Measurements from ENCODE around the gene TNFSF10.

The TNFSF10 gene

DNA sequence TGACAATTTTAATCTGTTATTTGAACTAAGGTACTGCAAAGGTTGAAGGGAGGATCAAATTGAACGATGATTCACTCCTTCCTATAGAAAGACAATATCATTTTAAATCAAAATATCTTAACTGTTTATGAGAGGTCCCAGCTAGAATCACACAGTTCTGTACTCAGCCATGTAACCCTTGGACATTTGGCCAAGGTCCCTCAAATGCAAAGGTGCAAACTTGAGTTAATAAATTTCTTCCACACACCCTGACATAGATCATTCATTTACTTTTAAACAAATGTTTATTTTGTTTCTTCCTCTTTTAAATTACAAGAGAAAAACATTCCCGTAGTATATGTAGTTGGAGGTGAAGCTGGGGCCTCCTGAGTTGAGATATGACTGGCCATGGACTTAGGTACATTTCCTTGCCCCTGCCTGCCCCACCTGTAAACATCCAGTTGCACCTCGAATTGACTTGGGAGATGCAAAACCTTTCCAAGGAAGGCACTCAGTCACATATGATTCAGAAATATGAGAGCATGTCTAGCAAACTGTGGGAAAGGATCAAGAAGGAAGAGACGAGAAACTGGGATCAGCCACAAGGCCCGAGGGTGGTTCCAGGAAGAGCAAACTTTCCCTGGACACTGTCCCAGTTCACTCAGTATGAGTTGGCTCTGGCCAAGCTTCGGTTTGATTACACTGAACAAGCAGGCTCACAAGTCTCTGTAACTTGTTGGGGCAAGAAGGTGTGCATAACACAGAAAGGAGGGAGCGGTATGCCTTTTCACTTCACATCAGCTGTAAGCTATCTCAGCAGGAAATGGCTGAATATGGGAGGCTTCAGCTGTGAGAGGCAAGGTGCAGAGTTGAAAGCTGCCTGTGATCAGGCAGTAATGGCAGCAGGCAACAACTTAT, 6.7 kb downstream of the TNFSF10 start:
- DNase-seq = no peak

DNA sequence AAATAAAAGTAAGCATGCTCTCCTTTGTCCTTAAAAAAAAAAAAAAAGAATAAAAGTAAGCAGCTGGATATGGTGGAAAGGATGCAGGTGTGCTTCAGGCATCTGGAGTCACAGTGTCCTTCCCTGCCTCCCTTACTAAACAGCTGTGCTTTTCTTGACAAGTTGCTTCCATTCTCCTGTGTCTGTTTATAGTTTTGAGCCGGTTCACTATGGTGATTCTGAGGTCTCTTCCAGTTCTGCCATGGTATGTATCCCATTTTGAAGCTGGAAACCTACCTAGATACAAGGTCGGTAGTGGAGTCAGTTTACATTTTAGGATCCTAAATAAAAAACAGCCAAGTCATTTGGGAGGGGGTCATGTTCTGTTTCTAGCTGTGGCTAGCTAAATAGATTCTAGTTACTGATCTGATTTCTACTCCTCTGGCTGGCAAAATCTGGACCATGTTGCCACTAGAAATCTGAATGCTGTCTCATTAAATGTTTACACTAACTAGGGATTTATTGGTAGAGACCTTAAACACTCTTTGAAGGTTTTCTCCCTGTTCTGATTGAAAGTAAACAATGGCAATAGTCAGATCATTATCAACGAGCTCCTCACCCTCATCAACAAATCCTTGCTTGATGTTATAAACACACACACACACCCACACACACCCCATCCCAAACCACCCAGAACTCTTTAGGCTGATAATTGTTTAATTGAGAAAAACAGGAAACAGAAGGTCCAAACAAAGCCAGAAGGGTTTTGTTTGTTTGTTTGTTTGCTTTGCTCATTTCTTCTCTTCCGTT, 7.9 kb downstream of the TNFSF10 start:
- DNase-seq = no peak

DNA sequence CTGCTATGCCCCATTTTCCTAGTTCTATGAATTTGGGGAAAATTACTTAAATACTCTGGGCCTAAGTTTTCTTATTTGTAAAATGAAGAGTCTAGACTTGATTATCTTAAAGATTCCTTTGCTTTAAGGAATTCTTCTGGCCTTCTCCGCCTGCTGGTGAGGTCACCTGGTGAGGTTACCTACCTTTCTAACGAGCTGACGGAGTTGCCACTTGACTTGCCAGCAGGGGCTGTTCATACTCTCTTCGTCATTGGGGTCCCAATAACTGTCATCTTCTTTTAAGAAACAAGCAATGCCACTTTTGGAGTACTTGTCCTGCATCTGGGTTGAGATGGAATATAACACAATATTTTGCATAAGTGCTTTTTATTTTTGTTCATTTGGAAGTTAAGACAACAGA, 8.6 kb downstream of the TNFSF10 start:
- no peak for DNase-seq

DNA sequence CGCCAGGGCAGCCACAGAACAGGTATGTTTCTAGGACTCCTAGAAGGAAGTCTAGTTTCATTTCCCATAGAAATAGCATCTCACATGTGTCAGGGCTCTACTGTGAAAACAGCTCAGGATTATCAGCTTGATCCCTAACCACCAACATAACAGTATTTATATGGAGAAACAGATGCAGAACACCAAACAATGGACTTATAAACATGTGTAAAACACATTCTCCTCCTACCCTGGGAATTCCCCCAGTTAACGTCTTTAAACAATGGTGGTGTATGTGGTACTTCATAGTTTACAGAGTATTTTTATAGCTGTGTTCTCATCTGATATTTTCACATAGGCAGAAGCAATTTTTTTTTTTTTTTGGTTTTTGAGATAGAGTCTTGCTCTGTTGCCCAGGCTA, 9.7 kb downstream of the TNFSF10 start:
- no peak for DNase-seq

DNA sequence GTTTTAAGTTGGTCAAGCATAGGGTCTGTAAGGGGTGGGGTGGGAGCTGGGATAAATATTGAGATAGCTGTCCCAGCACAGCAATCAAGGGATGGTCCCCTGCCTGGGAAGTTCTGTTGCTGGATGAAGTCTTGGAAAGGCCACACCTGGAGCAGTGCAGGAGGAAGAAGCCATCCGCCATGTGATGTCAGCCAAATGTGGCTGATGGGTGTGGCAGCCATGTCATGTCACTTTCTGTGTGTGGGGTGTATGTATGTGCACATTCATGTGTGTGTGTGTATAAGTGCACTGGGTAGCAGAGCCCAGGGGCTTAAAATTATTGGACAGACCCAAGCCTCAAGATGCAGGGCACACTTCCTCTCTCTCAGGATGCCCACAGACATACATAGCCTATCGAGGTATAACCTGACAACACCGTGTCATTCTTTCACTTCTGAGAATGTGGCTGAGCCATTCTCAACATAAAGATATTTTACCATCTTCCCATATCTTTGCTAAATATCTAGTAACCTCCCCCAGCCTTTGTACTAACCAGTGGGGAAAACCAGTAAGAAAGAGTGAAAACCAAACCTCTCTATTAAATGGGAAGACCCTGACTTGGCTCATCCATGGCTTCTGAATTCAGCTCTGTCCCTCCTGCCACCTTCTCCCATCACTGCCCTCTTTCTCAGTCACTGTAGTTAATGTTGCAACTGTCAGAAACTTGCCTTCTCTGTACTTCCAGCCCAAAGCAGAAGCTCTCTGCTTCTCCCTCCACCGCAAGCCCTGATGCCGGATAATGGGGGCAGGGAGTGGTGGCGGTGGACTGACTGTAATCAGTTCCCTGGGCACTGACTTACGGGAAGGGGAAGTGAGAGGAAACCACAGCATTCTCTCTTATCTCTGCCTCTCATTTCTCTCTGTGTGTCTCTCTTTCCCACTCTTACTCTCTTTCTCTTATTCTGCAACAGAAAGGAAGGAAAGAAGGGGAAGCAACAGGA, 11.2 kb downstream of the TNFSF10 start:
- no peak for DNase-seq

DNA sequence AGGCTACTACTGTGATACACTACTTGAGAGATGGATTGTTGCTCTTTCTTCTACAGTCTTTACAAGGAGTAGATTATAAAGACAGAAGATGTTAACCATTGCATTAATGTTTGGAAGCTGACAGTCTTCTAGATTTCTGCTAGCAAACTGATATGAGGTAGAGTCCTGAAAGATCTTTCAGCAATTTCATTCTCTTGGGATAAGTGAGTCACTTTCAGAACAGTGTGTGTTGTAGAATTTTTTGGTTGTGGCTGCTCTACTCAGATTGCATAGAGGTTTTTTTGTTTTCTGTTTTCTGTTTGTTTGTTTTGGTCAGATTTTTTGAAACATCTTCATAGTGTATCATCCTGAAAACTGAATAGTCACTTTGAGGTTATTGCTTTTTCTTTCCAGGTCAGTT, 17.1 kb downstream of the TNFSF10 start:
- DNase-seq = no peak

DNA sequence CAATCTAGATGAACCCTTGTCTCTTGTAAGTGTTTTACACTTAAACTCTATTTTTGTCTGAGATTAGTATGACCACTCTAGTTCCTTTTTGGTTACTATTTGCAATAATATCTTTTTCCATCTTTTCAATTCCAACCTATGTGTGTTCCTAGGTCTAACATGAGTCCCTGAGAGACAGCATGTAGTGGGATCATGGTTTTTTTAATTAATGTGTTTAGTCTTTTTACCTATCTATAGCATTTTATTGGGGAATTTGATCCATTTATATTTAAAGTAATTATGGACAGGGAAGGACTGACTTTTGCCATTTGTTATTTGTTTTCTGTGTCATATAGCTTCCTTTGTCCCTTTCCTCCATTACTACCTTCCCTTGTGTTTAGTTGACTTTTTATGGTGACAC, 21.7 kb downstream of the TNFSF10 start:
- no peak for DNase-seq

DNA sequence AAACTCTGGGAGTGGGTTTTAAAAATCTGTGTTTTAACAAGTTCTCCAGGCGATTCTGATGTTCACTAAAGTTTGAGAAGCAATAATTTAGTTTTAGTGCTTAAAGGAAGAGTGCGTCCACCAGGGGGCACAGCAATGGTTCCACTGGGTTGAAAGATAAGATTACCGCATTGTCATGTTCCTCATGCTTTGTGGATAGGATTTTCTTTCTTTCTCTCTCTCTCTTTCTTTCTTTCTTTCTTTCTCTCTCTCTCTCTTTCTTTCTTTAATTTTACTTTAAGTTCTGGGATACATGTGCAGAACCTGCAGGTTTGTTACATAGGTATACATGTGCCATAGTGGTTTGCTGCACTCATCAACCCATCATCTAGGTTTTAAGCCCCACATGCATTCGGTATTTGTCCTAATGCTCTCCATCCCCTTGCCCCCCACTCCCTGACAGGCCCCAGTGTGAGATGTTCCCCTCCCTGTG, 33.0 kb downstream of the TNFSF10 start:
- DNase-seq = peak; percentile 68

DNA sequence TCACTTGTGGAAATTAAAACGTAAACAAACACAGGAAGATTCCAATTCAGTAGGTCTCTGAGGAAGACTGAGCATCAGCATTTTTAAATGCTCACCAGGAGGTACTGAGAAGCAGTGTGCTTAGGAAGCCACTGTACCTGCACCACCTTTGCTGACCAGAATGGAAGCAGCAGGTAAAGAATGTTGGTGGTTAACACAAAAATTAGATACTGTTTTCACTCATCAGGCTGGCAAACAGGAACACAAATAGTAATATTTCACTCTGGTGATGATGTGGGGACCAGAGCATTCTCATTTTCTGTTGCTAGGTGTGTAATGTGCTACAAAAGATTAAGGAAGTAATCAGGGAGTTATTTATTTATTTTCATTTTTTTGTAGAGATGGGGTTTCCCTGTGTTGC, 45.1 kb downstream of the TNFSF10 start:
- no peak for DNase-seq

DNA sequence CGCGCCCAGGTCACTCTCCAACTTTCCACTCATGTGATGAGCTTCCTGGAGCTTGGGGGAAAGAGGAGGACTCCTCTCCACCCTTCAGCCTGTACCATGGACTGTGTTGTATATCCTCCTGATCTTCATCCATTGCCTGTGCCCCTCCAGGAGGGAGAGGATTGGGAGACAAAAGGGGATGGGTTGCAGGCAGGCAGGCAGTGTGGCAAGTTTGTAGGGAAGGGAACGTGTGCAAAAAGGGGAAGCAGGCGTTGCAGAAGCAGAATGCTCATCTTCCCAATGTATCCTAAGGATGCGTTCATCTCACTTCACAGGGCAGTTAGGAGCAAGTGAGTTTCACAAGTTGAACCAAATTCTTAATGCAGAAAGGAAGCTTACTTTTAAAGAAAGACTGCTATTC, 46.9 kb downstream of the TNFSF10 start:
- DNase-seq = no peak

DNA sequence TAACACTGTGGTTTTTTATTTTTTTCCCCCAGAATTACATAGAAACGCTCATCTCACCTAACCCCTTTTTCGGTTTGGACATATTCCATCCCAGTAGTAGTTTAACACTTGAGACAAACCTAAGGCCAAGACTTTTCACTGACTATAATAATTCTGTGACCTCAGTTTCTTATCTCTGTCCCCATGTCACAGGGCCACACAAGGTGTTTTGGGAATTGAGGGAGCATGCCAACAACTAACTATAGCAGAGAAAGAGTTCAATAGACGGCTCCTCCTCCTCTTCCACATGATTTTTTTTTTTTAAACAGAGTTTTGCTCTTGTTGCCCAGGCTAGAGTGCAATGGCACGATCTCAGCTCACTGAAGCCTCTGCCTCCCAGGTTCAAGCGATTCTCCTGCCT, 47.5 kb downstream of the TNFSF10 start:
- DNase-seq = no peak

DNA sequence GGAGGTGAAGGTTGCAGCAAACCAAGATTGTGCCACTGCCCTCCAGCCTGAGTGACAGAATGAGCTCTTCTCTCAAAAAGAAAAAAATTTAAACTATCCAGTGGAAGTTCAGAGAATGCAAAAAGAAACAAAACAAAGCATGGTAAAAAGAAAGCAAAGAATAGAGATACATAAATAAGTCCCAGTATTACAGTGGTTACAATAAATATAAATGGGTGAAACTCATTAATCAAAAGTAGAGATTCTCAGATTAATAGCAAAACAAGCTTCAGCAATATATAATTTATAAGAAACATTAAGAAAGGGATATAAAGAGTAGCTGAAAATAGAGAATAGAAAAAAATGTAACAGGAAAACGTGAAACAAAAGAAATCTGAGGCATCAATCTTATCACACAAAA, 51.3 kb downstream of the TNFSF10 start:
- no peak for DNase-seq

DNA sequence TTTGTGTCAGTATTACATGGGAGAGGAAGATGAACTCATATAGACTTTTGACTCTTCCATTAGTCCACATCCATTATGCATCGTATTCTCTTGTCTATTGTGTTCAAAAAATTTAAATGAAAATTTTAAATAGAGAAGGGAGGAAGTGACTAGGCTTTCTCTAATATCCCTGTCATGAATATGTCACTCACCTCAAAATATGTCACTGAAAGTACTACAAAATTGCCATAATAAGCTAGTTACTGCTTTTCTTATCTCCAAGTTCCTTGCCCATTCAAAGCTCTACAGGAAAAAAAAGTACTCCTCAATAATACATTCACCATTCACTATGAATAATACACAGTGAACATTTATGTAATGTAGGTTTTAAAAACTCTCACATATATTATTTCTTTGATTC, 52.6 kb downstream of the TNFSF10 start:
- no peak for DNase-seq

DNA sequence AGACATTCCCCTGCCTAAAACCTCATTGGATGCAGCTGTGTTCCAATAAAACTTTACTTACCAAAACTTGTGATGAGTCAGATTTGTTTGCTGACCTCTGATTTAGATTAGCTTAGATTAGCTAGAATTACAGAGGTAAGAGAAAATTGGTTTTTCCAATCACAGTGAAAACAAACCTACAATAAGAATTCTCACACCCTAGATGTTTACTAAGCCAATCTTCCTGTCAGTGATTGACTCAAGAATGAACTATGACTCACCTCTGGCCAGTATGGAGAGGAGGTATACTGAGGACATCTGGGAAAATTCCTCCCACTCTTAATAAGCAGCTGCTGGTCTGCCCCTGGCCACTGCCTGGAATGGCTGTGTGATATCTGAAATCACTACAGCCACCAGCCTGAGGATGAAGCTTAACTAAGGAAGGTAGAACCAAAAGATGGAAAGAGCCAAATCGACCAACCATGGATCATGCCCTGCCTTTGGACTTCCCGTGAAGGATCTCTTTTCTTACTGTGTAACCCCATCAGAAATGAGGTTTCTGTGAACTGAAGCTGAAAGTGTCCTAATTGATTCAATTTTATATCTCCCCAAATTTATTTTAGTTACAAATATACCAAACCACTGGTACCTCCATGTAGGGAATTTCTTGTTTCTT, 55.9 kb downstream of the TNFSF10 start:
- no peak for DNase-seq

DNA sequence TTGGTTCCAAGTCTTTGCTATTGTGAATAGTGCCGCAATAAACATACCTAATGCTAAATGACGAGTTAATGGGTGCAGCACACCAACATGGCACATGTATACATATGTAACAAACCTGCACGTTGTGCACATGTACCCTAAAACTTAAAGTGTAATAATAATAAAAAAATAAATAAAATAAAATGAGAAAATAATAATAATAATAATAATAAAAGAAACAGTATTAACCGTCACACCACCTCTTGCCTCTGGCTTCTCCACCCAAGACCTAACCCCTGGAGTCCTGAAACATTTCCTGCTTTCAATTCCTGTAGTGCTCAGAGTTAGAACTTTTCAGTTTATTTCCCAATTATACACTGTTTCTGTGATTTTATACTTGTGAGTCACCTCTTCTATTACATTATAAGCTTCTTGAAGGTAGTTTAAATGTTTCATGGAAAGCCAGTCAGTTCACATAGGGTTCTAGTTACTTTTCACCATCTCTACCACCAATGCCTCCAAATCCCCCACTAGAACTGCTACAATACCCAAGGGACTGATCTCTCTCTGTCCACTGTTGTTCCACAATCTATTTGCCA, 56.6 kb downstream of the TNFSF10 start:
- DNase-seq = no peak

DNA sequence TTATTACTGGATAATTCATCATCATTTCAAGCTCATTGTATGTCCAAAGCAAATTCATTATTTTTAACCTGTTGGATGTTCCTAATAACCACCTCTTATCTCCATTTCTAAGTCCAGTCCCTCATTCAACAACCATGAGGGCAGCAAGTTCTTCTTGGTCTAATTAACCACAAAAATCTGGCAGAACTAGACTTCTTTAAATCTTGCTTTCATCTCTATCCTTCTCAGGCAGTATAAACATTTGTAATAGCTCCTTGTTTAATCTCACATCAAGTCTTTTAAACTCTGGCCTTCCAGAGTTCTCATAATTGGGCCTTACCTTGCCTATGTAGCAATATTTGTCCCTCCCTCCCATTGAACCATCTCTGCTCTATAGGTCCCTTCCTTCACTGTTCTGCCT, 57.9 kb downstream of the TNFSF10 start:
- DNase-seq = no peak

DNA sequence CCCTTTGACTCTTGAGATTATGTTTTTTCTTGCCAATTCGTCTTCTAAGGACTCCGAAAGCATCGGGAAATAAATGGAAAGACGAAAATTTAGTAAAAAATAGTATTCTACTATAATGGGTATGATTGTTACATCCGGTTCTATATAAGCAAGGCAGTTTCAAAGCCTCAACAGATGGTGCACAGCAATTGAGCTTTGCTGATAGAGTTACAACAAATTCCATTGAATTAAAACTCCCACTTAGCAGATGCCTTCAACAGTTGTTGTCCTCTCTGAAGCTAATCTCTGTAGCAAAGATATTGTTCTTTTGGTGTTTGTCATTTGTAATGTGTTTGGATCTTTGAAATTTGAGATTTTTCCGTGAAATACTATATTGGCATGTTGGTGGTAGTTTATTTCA, 58.9 kb downstream of the TNFSF10 start:
- DNase-seq = no peak

DNA sequence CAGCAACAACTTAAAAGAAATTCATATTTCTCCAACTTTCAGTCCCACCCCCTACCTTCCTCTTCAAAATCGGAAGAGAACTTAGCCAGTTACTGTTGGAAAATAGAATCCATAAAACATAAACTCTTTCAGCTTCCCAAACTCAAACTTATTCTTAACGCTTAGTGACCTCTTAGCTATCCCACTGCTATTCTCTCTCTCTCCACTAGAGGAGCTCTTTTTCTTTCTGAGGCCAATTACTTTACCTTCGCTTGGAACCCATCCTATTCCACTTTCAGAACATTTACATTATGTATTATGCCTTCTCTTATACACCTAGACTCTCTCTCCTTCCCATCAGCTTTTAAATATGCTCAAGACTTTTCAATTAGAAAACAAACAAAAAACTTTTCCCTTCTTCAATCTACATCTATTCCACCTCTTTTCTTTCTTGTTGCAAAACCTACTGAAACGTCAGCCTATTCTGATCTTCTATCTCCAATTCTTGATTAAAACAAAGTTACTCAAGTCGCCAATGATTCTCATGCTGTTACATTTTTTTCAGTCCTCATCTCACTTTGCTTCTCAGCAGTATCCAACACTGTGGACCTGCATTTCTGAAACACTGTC, 61.6 kb downstream of the TNFSF10 start:
- peak; percentile 32 for DNase-seq

DNA sequence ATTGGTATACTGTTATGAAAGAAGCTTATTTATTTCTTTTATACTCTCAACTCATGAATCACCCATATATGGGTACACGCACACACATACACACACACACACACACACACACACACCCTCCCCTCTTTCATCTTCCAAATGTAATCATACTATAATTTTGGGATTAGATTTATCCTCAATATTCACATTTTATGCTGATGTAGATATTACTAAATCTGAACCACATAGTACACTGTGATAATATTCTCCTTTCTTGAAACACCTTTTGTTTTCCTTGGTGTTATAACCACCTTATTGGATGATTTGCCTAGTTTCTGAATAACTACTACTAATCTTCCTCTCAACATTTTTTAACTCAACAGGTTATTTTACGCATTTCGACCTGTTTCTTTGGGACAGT, 66.8 kb downstream of the TNFSF10 start:
- no peak for DNase-seq

Measured in NCI-H510A treated with DMSO at 0.1 percent for 48 hours (cell line).